GM23338 (cell line): ENCODE measurements around the gene NOP16. TPM values are rescaled to one million over a fixed set of nuclear protein-coding genes. Genes with fewer than 3 reads are reported as not detected.

Experiments used
- ATAC-seq: fragments of 200-7000 bp; cut with Tn5 transposase; 3 replicates; pipeline ENCODE4 v1.9.1; 2020
- DNase-seq: peaks from one replicate; pipeline ENCODE4 v3.0.0-alpha.2; 2015; ENCODE audit warnings: low spot score
- H2AFZ ChIP-seq: fragments of 200-600 bp; sonication (generic); 2 replicates; pipeline ENCODE4 v1.8.0; 2016; ENCODE audit warnings: antibody characterized with exemption, mild to moderate bottlenecking, moderate library complexity
- H3F3A ChIP-seq: fragments of 200-600 bp; sonication (generic); replicated peaks from 2 replicates; pipeline ENCODE4 v1.8.0; 2017; ENCODE audit warnings: antibody characterized with exemption, mixed run types, low read depth
- H3K27ac ChIP-seq: fragments of 200-600 bp; sonication (generic); 2 replicates; pipeline ENCODE4 v1.6.1; 2016; ENCODE audit warnings: low read depth
- H3K27me3 ChIP-seq: fragments of 200-600 bp; sonication (generic); 2 replicates; pipeline ENCODE4 v1.8.0; 2016; ENCODE audit warnings: mild to moderate bottlenecking, mixed run types, moderate library complexity; ENCODE audit not compliant: insufficient read depth
- H3K36me3 ChIP-seq: fragments of 200-600 bp; sonication (generic); 2 replicates; pipeline ENCODE4 v1.8.0; 2016; ENCODE audit warnings: mild to moderate bottlenecking; ENCODE audit not compliant: insufficient read depth
- H3K4me1 ChIP-seq: fragments of 200-600 bp; sonication (generic); 2 replicates; pipeline ENCODE4 v1.8.0; 2016; ENCODE audit warnings: mild to moderate bottlenecking, moderate library complexity; ENCODE audit not compliant: insufficient read depth
- H3K4me2 ChIP-seq: fragments of 200-600 bp; sonication (generic); 2 replicates; pipeline ENCODE4 v1.7.1; 2017; ENCODE audit warnings: mixed run types
- H3K4me3 ChIP-seq: fragments of 200-600 bp; sonication (generic); 2 replicates; pipeline ENCODE4 v1.6.1; 2016; ENCODE audit warnings: mixed run types
- H3K79me2 ChIP-seq: fragments of 200-600 bp; sonication (generic); replicated peaks from 2 replicates; pipeline ENCODE4 v1.8.0; 2017; ENCODE audit warnings: mild to moderate bottlenecking; ENCODE audit not compliant: insufficient read depth
- H3K9me2 ChIP-seq: fragments of 200-600 bp; sonication (generic); 2 replicates; pipeline ENCODE4 v1.8.0; 2017; ENCODE audit not compliant: insufficient read depth
- H4K20me1 ChIP-seq: fragments of 200-600 bp; sonication (generic); replicated peaks from 2 replicates; pipeline ENCODE4 v1.8.0; 2017; ENCODE audit warnings: mild to moderate bottlenecking; ENCODE audit not compliant: insufficient read depth
- H3K27ac Mint-ChIP-seq: 2 replicates; pipeline ENCODE4 v1.8.0; 2020; ENCODE audit warnings: inconsistent platforms, mild to moderate bottlenecking, moderate library complexity, mixed read lengths
- H3K27me3 Mint-ChIP-seq: 3 replicates; pipeline ENCODE4 v1.8.0; 2022; ENCODE audit warnings: low read depth, mild to moderate bottlenecking, moderate library complexity, mixed read lengths, inconsistent platforms; ENCODE audit not compliant: insufficient read depth, poor library complexity
- H3K36me3 Mint-ChIP-seq: 3 replicates; pipeline ENCODE4 v1.8.0; 2021; ENCODE audit warnings: low read depth, mild to moderate bottlenecking, inconsistent platforms, moderate library complexity, mixed read lengths
- H3K4me1 Mint-ChIP-seq: 3 replicates; pipeline ENCODE4 v1.8.0; 2020; ENCODE audit warnings: mild to moderate bottlenecking, inconsistent platforms, mixed read lengths
- H3K4me3 Mint-ChIP-seq: 3 replicates; pipeline ENCODE4 v1.8.0; 2021; ENCODE audit warnings: moderate library complexity, mild to moderate bottlenecking, inconsistent platforms, mixed read lengths
- H3K9me3 Mint-ChIP-seq: 3 replicates; pipeline ENCODE4 v1.8.0; 2020; ENCODE audit warnings: moderate library complexity, mild to moderate bottlenecking, inconsistent platforms, mixed read lengths
- CREB1 ChIP-seq: fragments of 250-450 bp; sonication (Bioruptor Pico); IDR thresholded peaks from 2 replicates; pipeline ENCODE4 v1.5.0; 2020; ENCODE audit warnings: low read depth, mild to moderate bottlenecking, moderate library complexity
- CTCF ChIP-seq, 2 experiments: fragments of 200-600 bp in 1 of 2; sonication (generic) in 1 of 2; conservative IDR thresholded peaks; 2 replicates each; pipeline versions ENCODE4 v1.5.1 to v1.6.1; 2016 to 2017; ENCODE audit warnings: antibody characterized with exemption in 2 of 2, low read depth in 2 of 2, mild to moderate bottlenecking in 2 of 2, moderate library complexity in 1 of 2
- ETS1 ChIP-seq: IDR thresholded peaks from 2 replicates; pipeline ENCODE4 v1.6.1; 2016; ENCODE audit warnings: antibody characterized with exemption
- EZH2 ChIP-seq: fragments of 200-600 bp; sonication (generic); IDR thresholded peaks from one replicate; pipeline ENCODE4 v1.8.0; 2017; ENCODE audit warnings: antibody characterized with exemption, mild to moderate bottlenecking, low read depth; ENCODE audit not compliant: unreplicated experiment
- EZH2phosphoT487 ChIP-seq: fragments of 200-600 bp; sonication (generic); IDR thresholded peaks from one replicate; pipeline ENCODE4 v1.8.1; 2018; ENCODE audit warnings: antibody characterized with exemption; ENCODE audit not compliant: unreplicated experiment
- JUNB ChIP-seq: IDR thresholded peaks from one replicate; pipeline ENCODE4 v1.6.1; 2016; ENCODE audit warnings: antibody characterized with exemption; ENCODE audit not compliant: unreplicated experiment
- NANOG ChIP-seq: IDR thresholded peaks from 2 replicates; pipeline ENCODE4 v1.6.1; 2016; ENCODE audit warnings: antibody characterized with exemption, borderline replicate concordance
- POLR2AphosphoS5 ChIP-seq: IDR thresholded peaks from 2 replicates; pipeline ENCODE4 v1.6.1; 2016; ENCODE audit warnings: antibody characterized with exemption, low read depth
- REST ChIP-seq: IDR thresholded peaks from one replicate; pipeline ENCODE4 v1.6.1; 2018; ENCODE audit warnings: antibody characterized with exemption; ENCODE audit not compliant: unreplicated experiment
- STAT1 ChIP-seq: IDR thresholded peaks from one replicate; pipeline ENCODE4 v1.6.1; 2016; ENCODE audit warnings: antibody characterized with exemption; ENCODE audit not compliant: unreplicated experiment
- ZNF114 ChIP-seq: fragments of 250-450 bp; sonication (Bioruptor Pico); IDR thresholded peaks from 2 replicates; pipeline ENCODE4 v1.5.0; 2020; ENCODE audit warnings: mild to moderate bottlenecking, moderate library complexity
- ZNF331 ChIP-seq: fragments of 250-450 bp; sonication (Bioruptor Pico); IDR thresholded peaks from 2 replicates; pipeline ENCODE4 v1.5.0; 2020; ENCODE audit warnings: low read depth, mild to moderate bottlenecking, moderate library complexity
- ZNF462 ChIP-seq: fragments of 250-450 bp; sonication (Bioruptor Pico); IDR thresholded peaks from 2 replicates; pipeline ENCODE4 v1.5.0; 2020; ENCODE audit warnings: mild to moderate bottlenecking, moderate library complexity
- polyA plus RNA-seq: library from polyadenylated mRNA; unstranded; fragments of >200 nt; fragmentation: Nextera tagmentation; extraction: Ambion mirVana; gene quantifications from 2 replicates; pipeline ENCODE4 v1.2.1, GENCODE V29; 2016
- total RNA-seq: library from RNA; depleted of rRNA; stranded (reverse); fragments of >200 nt; shearing (Covaris generic); gene quantifications from 2 replicates; pipeline ENCODE4 v1.2.3, GENCODE V29; 2014

Gene NOP16
- total and polyA plus RNA-seq, 2 experiments from 2014 or later = 43.4 to 181 TPM

GRCh38 chr5:176373100-176373818 is 15.1 kb downstream of the NOP16 start:
- Histone ChIP-seq H3K9me2 (no peaks in the 10 kb centered on the region), H3K27me3 (no peaks in the 10 kb centered on the region), H3K4me2 (no peak overlapping the region), H3K27ac (no peak overlapping the region), H3K36me3 (no peaks in the 10 kb centered on the region), H3K4me1 (no peaks in the 10 kb centered on the region), H3K79me2 (no peaks in the 10 kb centered on the region), H4K20me1 (0 out of 2 replicates have a peak, but pooled peaks cover 6% of the 10 kb centered on the region), H3K4me3 (no peak overlapping the region), H2AFZ (no peak overlapping the region), H3F3A (no peaks in the 10 kb centered on the region)
- ATAC-seq (no peak), DNase-seq (no peak)
- Mint-ChIP-seq H3K9me3 (no peaks in the 10 kb centered on the region), H3K4me1 (no peaks in the 10 kb centered on the region), H3K27me3 (peaks cover 2% of the 10 kb centered on the region), H3K27ac (no peak overlapping the region), H3K4me3 (no peak overlapping the region), H3K36me3 (no peaks in the 10 kb centered on the region)
- no peak for TF ChIP-seq EZH2phosphoT487
- no peak for TF ChIP-seq STAT1
- TF ChIP-seq CREB1 = no peak
- TF ChIP-seq ETS1 = no peak
- TF ChIP-seq ZNF331 = no peak
- no peak for TF ChIP-seq NANOG
- TF ChIP-seq ZNF462 (CRISPR knock-in tag) = no peak
- TF ChIP-seq REST = no peak
- no peak for TF ChIP-seq ZNF114 (CRISPR knock-in tag)
- TF ChIP-seq CTCF (conservative IDR thresholded peaks at IDR 0.05; ENCODE audit: low read depth in 2 of 2) = no peak
- TF ChIP-seq EZH2 = no peak
- no peak for TF ChIP-seq POLR2AphosphoS5
- no peak for TF ChIP-seq JUNB
